Mucosa of descending colon (tissue), 3 donors: ENCODE measurements around the gene FOXO4. TPM values are rescaled to one million over a fixed set of nuclear protein-coding genes. Genes with fewer than 3 reads are reported as not detected.

Experiments
- ATAC-seq: fragments of 200-7000 bp; cut with Tn5 transposase; one replicate; pipeline ENCODE4 v1.9.1; 2020; ENCODE audit warnings: mild to moderate bottlenecking, moderate library complexity
- DNase-seq, 3 donors: peaks; one replicate each; pipeline ENCODE4 v3.0.0-alpha.2; 2020
- H3K36me3 ChIP-seq: fragments of 200-600 bp; one replicate; pipeline ENCODE4 v1.8.0; 2021; ENCODE audit warnings: low read depth, mild to moderate bottlenecking
- H3K4me1 ChIP-seq: fragments of 200-600 bp; one replicate; pipeline ENCODE4 v1.8.0; 2021; ENCODE audit warnings: low read depth, mild to moderate bottlenecking
- H3K4me3 ChIP-seq: fragments of 200-600 bp; one replicate; pipeline ENCODE4 v1.8.0; 2021; ENCODE audit warnings: mild to moderate bottlenecking
- H3K9me3 ChIP-seq: fragments of 200-600 bp; one replicate; pipeline ENCODE4 v1.8.0; 2021; ENCODE audit warnings: mild to moderate bottlenecking
- intact Hi-C, 2 donors: fragments of 100-400 bp; cut with DNase I in 1 of 2; cut with micrococcal nuclease in 1 of 2; formaldehyde crosslinking; loops; one replicate each; pipeline versions ENCODE4 v1.11.0 to v1.11.1; 2022; cut with DNase I, micrococcal nuclease
- total RNA-seq, 3 donors: library from RNA; stranded (reverse); fragmentation: NEBNext Ultra II Directional in 2 of 3; extraction: Animal tissue kit (Norgen Biotek cat#: 25700) in 2 of 3; gene quantifications; one replicate each; pipeline versions ENCODE4 v1.2.1 to v1.2.4, GENCODE V29; 2021 to 2023
- TF ChIP-seq, protein P1 (sequence below): fragments of 200-600 bp; IDR thresholded peaks from one replicate; pipeline ENCODE4 v1.8.0; 2022; ENCODE audit warnings: antibody characterized with exemption, mild to moderate bottlenecking
- donor health status: DM: no; HTN: no; CAD: no; lungs with moderate emphysema.
- donor health status: DM: no; HTN: no; CAD: no.
- donor health status: DM: no; HTN: yes; CAD: no.

Gene FOXO4
- total RNA-seq, 3 donors from 2014 or later, result 26.9 to 74.6 (median 53.1) TPM

DNA sequence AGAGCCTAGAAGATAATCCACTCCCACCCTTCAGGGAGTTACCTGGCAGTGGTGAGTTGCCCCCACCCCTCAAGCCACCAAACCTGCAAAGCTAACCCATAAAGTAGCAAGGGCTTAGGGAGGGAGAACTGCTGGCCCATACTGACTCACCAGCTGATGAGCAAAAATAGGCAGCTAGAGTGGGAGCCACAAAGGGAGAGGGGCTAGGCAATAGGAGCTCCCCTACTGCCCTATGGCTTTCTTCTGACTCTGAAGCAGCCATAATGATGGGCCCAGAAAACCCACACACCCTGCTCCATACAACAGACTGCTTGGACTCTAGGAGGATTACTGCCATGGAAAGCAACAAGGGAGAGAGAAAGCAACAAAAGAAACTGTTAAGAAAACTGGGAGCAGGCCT lies 35.5 kb upstream of the FOXO4 start:
- no peak overlapping the region for H3K4me3 ChIP-seq
- intact Hi-C loops, result no loop called here
- DNase-seq, result no peak
- TF ChIP-seq, protein P1, sequence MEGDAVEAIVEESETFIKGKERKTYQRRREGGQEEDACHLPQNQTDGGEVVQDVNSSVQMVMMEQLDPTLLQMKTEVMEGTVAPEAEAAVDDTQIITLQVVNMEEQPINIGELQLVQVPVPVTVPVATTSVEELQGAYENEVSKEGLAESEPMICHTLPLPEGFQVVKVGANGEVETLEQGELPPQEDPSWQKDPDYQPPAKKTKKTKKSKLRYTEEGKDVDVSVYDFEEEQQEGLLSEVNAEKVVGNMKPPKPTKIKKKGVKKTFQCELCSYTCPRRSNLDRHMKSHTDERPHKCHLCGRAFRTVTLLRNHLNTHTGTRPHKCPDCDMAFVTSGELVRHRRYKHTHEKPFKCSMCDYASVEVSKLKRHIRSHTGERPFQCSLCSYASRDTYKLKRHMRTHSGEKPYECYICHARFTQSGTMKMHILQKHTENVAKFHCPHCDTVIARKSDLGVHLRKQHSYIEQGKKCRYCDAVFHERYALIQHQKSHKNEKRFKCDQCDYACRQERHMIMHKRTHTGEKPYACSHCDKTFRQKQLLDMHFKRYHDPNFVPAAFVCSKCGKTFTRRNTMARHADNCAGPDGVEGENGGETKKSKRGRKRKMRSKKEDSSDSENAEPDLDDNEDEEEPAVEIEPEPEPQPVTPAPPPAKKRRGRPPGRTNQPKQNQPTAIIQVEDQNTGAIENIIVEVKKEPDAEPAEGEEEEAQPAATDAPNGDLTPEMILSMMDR, result no peak
- no peak for ATAC-seq
- no peaks in the 10 kb centered on the region for H3K36me3 ChIP-seq
- H3K9me3 ChIP-seq, result no peaks in the 10 kb centered on the region
- H3K4me1 ChIP-seq, result no peaks in the 10 kb centered on the region

DNA sequence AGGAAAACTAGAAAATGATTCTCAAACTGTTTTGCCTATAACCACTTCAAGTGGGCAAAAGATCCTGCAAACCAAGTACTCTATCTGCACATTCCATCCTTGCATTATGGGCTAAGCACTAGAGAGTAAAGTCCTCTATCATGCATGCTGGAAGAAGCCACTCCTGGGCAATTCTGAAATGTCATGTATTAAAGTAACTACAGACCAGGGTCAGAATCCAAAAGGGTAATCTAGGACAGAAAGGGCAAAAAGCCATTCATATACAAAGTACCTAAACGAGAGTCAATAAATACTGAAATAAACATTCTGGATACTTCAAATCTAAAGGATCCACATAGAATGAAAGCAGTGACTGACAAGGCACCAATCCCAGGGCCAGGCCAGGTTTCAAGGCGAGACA lies 28.6 kb upstream of the FOXO4 start:
- H3K36me3 ChIP-seq, result no peaks in the 10 kb centered on the region
- no peaks in the 10 kb centered on the region for H3K4me1 ChIP-seq
- no peaks in the 10 kb centered on the region for H3K9me3 ChIP-seq
- DNase-seq (no peak), ATAC-seq (no peak)
- no peak overlapping the region for H3K4me3 ChIP-seq
- intact Hi-C loops, result no loop called here
- TF ChIP-seq, protein P1, result no peak

DNA sequence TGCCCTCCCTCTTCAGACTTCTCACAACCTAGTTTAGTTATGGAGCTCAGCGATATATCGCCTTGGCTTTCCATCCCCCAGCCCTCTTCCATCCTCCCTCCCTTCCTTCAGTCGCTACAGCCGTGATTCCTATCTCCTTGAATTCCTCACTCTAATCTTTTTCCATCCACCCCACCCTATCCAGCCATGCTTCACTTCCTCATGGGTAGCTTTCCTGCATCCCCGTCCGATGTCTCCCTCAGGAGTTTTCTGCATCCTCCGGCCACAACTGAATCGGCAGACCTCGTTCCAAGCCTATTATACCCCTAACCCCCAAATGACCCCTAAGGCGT lies 28.0 kb upstream of the FOXO4 start:
- TF ChIP-seq, protein P1, result no peak
- peak; percentile 29 for ATAC-seq
- no peaks in the 10 kb centered on the region for H3K9me3 ChIP-seq
- DNase-seq, result no peak
- H3K36me3 ChIP-seq, result no peaks in the 10 kb centered on the region
- H3K4me1 ChIP-seq, result no peaks in the 10 kb centered on the region
- intact Hi-C loops, result no loop called here
- H3K4me3 ChIP-seq, result peak overlapping the region; percentile 26

DNA sequence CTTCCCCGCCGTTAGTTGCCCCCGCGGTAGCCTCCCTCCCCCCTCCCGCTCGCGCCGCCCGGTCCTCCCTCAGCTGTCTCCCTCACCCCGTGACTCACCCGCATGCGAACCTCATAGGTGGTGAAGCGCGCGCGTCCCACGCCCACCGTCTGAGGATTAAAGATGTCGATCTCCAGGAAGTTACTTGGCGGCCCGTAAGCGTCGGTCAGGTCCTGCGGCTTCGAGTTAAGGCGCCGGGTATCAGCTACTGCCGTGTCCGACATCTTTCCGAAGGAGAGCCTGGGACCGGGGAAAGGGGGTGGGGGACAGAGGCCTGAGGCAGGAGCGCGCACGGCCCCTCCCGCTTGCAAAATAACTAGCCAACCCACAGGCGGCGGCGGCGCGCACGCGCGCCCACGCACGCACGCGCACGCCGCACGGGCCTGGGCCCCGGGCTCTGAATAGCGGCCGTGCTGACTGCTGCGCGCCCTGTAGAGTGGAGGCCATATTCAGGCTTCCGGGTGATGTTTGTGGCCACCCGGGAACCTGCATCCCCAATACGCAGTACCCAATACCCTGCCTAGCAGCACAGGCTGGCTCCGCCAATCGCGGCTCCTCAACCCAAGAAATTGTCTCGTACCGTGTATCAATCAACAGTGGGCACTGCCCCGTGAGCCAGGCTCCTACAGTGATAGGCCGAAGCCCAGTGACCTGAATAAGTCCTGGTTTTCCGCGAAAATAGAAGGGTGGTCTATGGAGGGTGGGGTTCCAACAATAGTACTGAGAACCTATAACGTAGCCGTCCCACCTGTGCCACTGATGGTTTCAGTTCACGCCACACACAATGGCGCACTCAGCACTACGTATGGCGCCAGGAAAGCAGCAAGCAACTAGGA lies 27.4 kb upstream of the FOXO4 start, which contains the start of gene SNX12:
TSS of gene SNX12 (minus strand) at position 291 of the 875 bp plus-strand sequence. CDS start at position 263, 28 bp downstream.
- intact Hi-C loops, result no loop called here
- TF ChIP-seq, protein P1, result no peak
- DNase-seq, result peak; percentile 90 to 94 (median 91)
- no peaks in the 10 kb centered on the region for H3K9me3 ChIP-seq
- H3K4me3 ChIP-seq, result peak within 1 kb of the TSS; percentile 26
- no peaks in the 10 kb centered on the region for H3K36me3 ChIP-seq
- no peaks in the 10 kb centered on the region for H3K4me1 ChIP-seq
- ATAC-seq, result peak; percentile 98

DNA sequence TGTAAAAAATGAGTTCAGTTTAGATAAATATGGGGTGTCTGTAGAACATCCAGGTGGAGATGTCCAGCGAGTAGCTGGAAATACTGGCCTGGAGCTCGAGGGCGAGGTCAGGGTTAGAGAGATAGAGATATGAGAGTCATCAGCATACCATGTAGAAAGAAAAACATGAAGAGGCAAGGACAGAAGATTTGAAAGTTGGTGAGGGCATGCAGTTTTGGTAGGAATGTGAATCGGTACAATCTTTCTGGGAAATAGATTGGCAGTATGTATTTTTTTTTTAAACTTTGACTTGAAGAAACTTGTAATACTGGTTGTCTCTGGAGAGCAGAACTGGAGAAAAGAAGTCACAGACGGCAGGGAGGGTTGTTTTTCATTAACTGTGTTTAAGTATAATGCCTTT lies 25.1 kb upstream of the FOXO4 start:
- TF ChIP-seq, protein P1, result no peak
- intact Hi-C loops, result no loop called here
- DNase-seq, result no peak
- Histone ChIP-seq H3K9me3 (no peaks in the 10 kb centered on the region), H3K4me3 (no peak overlapping the region), H3K4me1 (no peaks in the 10 kb centered on the region), H3K36me3 (no peaks in the 10 kb centered on the region)
- no peak for ATAC-seq
